BLaER1 (cell line): ENCODE measurements around the gene ITGB4.

ENCODE experiments used
- H3K27ac ChIP-seq: shearing (Covaris generic); formaldehyde crosslinking; 2 replicates; pipeline ENCODE4 v1.8.1; 2022
- H3K27me3 ChIP-seq: shearing (Covaris generic); formaldehyde crosslinking; 2 replicates; pipeline ENCODE4 v1.8.1; 2022
- H3K36me3 ChIP-seq: shearing (Covaris generic); formaldehyde crosslinking; 2 replicates; pipeline ENCODE4 v1.8.1; 2022
- H3K4me1 ChIP-seq: shearing (Covaris generic); formaldehyde crosslinking; 2 replicates; pipeline ENCODE4 v1.8.1; 2022
- H3K4me2 ChIP-seq: shearing (Covaris generic); formaldehyde crosslinking; 2 replicates; pipeline ENCODE4 v1.8.1; 2022
- H3K4me3 ChIP-seq: shearing (Covaris generic); formaldehyde crosslinking; 2 replicates; pipeline ENCODE4 v1.8.1; 2022
- H3K9ac ChIP-seq: shearing (Covaris generic); formaldehyde crosslinking; 2 replicates; pipeline ENCODE4 v1.8.1; 2022
- H3K9me3 ChIP-seq: shearing (Covaris generic); formaldehyde crosslinking; 2 replicates; pipeline ENCODE4 v1.8.1; 2022
- H4K20me1 ChIP-seq: shearing (Covaris generic); formaldehyde crosslinking; 2 replicates; pipeline ENCODE4 v1.8.1; 2022
- Cebpa-rat ChIP-seq: shearing (Covaris generic); IDR thresholded peaks from 2 replicates; pipeline ENCODE4 v1.8.1; 2022

ITGB4 gene

DNA sequence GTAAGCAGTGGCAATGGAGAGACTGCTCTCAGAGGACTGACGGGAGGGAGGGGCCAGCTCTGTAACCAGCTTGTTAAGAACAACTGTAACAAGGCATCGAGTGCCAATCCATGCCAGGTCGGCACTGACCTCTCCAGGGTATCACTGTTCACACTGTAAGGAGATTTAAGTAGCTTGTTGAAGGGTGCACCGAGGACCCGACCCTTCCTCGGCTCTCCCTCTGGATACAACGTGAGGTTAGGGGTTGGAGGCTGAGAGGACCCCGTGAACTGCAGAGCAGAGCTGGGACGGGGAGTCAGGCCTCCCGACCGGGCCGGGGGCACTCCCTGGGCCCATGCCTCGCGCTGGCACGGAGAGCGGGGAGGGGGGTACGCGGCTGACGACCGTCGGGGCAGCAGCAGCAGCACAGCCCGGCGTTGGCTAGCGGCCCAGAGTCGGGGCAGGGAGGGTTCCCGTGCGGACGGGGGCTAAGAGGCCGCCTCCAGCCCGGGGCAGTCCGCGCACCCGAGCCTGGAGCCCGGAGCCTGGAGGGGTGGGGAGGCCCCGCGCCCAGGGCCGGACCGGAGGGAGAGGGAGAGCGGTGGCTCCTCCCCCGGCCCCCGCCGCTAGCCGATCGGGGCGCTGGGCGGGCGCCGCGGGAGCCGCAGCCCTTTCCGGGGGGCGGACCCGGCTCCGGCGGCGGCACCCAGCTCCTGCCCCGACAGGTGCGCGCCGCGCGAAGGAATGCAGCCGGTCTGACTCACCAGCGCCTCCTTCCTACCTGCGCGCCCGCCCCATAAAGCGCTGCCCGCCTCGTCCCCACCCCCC is at the start of gene ITGB4:
Gene ITGB4, plus strand, starts transcription at position 804 of the 807 bp plus-strand sequence. CDS start 3,245 bp downstream, outside the sequence.
- H3K27ac ChIP-seq: no peak within 1 kb of the TSS
- peaks cover 29% of the 10 kb centered on the region for H3K4me1 ChIP-seq
- peaks cover 43% of the 10 kb centered on the region for H3K27me3 ChIP-seq
- H3K9ac ChIP-seq: peak within 1 kb of the TSS; percentile 65
- H3K4me3 ChIP-seq: peak within 1 kb of the TSS; percentile 65
- peak within 1 kb of the TSS; percentile 92 for H3K4me2 ChIP-seq
- H4K20me1 ChIP-seq: peaks cover 4% of the 10 kb centered on the region; the same call in 1 of the 2 replicates
- H3K9me3 ChIP-seq: no peaks in the 10 kb centered on the region
- no peaks in the 10 kb centered on the region for H3K36me3 ChIP-seq
- TF ChIP-seq Cebpa-rat: no peak

DNA sequence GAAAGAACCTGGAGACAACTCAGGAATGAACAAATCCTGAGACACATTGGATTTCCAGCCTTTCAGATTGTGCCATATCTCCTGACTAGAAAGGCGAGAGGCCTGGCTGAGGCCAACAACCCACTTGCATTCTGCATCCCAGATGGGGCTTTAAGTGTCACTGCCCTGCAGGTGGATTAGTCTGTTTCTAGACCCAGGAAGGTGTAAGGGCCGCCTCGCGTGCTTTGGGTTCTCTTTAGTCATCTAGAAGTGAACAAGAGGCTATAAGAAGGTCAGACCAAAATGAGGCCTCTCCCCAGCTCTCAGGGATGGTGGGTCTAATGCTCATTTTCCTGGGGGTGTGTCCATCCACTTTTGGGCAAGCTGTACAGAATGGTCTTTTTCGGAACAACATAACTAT is 49.2 kb upstream of the ITGB4 start:
- no peak overlapping the region for H3K9ac ChIP-seq
- peaks cover 31% of the 10 kb centered on the region for H4K20me1 ChIP-seq
- H3K27me3 ChIP-seq: no peaks in the 10 kb centered on the region
- no peak overlapping the region for H3K4me3 ChIP-seq
- TF ChIP-seq Cebpa-rat: no peak
- no peak overlapping the region for H3K27ac ChIP-seq
- peaks cover 18% of the 10 kb centered on the region for H3K4me1 ChIP-seq
- peaks cover 77% of the 10 kb centered on the region for H3K36me3 ChIP-seq
- no peaks in the 10 kb centered on the region for H3K9me3 ChIP-seq
- no peak overlapping the region for H3K4me2 ChIP-seq

GRCh38 chr17:75673487-75673886 is 47.8 kb upstream of the ITGB4 start:
- TF ChIP-seq Cebpa-rat: no peak
- no peaks in the 10 kb centered on the region for H3K9me3 ChIP-seq
- H3K4me2 ChIP-seq: no peak overlapping the region
- peaks cover 86% of the 10 kb centered on the region for H3K36me3 ChIP-seq
- H3K27me3 ChIP-seq: no peaks in the 10 kb centered on the region
- H3K27ac ChIP-seq: no peak overlapping the region
- peaks cover 11% of the 10 kb centered on the region for H3K4me1 ChIP-seq
- no peak overlapping the region for H3K4me3 ChIP-seq
- peaks cover 31% of the 10 kb centered on the region for H4K20me1 ChIP-seq
- H3K9ac ChIP-seq: no peak overlapping the region

DNA sequence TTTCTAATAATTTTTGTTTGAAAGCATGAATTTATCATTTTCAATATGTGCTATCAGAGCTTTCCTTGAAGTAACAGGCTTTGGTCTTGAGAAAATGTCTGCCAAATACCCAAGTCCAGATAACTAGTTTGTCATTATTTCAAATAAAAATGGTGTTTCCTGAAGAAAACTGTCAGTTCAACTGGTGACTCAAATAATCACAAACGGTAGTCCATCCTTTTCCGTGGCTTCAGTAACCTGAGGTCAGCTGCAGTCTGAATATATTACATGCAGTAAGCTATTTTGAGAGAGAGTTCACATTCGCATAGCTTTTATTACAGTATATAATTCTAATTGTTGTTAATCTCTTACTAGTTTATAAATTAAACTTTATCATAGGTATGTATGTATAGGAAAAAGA is 44.8 kb upstream of the ITGB4 start:
- H3K4me3 ChIP-seq: no peak overlapping the region
- H3K36me3 ChIP-seq: peaks cover 86% of the 10 kb centered on the region
- no peaks in the 10 kb centered on the region for H3K27me3 ChIP-seq
- no peaks in the 10 kb centered on the region for H3K9me3 ChIP-seq
- no peak for TF ChIP-seq Cebpa-rat
- no peak overlapping the region for H3K27ac ChIP-seq
- H3K4me2 ChIP-seq: no peak overlapping the region
- H3K9ac ChIP-seq: no peak overlapping the region
- peaks cover 31% of the 10 kb centered on the region for H4K20me1 ChIP-seq
- peaks cover 7% of the 10 kb centered on the region; the same call in 1 of the 2 replicates for H3K4me1 ChIP-seq

GRCh38 chr17:75679706-75680211 is 41.5 kb upstream of the ITGB4 start:
- Histone ChIP-seq H4K20me1 (0 out of 2 replicates have a peak, but pooled peaks cover 24% of the 10 kb centered on the region), H3K4me2 (no peak overlapping the region), H3K4me1 (peaks cover 19% of the 10 kb centered on the region), H3K36me3 (peaks cover 78% of the 10 kb centered on the region), H3K27me3 (no peaks in the 10 kb centered on the region), H3K27ac (no peak overlapping the region), H3K9me3 (no peaks in the 10 kb centered on the region), H3K4me3 (no peak overlapping the region), H3K9ac (no peak overlapping the region)
- TF ChIP-seq Cebpa-rat: no peak

DNA sequence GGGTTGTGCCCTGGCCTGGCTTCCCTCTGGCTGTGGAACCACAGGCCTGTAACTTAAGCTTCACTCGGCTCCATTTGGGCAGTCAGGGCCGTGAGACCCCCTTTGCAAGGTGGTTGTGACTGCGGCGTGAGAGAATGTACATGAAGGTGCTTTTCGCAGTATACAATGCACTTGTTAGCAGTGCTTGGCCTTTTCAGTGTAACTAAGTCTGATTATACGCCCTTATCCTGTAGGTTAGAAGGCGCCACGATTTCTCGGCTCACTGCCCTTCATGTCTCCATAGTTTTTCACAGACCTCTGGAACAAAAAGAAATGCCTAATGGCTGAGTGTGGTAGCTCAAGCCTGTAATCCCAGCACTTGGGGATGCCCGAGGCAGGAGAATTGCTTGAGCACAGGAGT is 40.8 kb upstream of the ITGB4 start:
- TF ChIP-seq Cebpa-rat: no peak
- Histone ChIP-seq H3K9me3 (no peaks in the 10 kb centered on the region), H4K20me1 (0 out of 2 replicates have a peak, but pooled peaks cover 24% of the 10 kb centered on the region), H3K4me2 (no peak overlapping the region), H3K27me3 (no peaks in the 10 kb centered on the region), H3K36me3 (peaks cover 77% of the 10 kb centered on the region), H3K27ac (0 out of 2 replicates have a peak overlapping the region, but pooled peaks have one; percentile 7), H3K9ac (no peak overlapping the region), H3K4me1 (peaks cover 25% of the 10 kb centered on the region), H3K4me3 (no peak overlapping the region)

- H3K4me3 ChIP-seq: no peak overlapping the region
- no peak overlapping the region for H3K9ac ChIP-seq
- H3K9me3 ChIP-seq: no peaks in the 10 kb centered on the region
- H3K27ac ChIP-seq: no peak overlapping the region
- H3K36me3 ChIP-seq: peaks cover 69% of the 10 kb centered on the region
- H3K4me2 ChIP-seq: no peak overlapping the region
- TF ChIP-seq Cebpa-rat: no peak
- peaks cover 33% of the 10 kb centered on the region for H3K4me1 ChIP-seq
- no peaks in the 10 kb centered on the region for H3K27me3 ChIP-seq
- H4K20me1 ChIP-seq: 0 out of 2 replicates have a peak, but pooled peaks cover 24% of the 10 kb centered on the region
Measured at GRCh38 chr17:75681289-75681688, 40.0 kb upstream of the ITGB4 start.

DNA sequence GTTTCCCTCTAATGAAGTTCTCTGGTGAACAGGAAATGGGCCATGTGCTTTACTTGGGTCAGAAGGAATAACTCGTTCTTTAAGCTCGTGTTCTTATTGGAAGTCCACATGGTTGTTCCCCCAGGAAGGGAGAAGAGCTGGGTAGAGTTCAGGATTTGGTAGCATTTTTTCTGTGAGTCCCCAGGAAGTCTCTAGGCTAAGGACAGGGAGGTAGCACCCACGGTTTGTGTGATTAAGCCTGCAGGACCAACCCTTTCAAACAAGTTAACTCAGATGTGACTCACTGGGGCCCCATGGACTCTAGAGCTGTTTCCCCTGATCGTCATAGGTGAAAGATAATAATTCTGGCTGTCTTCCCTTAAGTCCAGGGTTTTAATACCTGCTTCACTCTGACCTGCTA is 37.7 kb upstream of the ITGB4 start:
- Histone ChIP-seq H3K9me3 (no peaks in the 10 kb centered on the region), H3K9ac (no peak overlapping the region), H4K20me1 (0 out of 2 replicates have a peak, but pooled peaks cover 24% of the 10 kb centered on the region), H3K27ac (0 out of 2 replicates have a peak overlapping the region, but pooled peaks have one; percentile 89), H3K36me3 (peaks cover 50% of the 10 kb centered on the region), H3K4me1 (peaks cover 56% of the 10 kb centered on the region), H3K4me3 (no peak overlapping the region), H3K4me2 (peak overlapping the region; percentile 85), H3K27me3 (no peaks in the 10 kb centered on the region)
- no peak for TF ChIP-seq Cebpa-rat

DNA sequence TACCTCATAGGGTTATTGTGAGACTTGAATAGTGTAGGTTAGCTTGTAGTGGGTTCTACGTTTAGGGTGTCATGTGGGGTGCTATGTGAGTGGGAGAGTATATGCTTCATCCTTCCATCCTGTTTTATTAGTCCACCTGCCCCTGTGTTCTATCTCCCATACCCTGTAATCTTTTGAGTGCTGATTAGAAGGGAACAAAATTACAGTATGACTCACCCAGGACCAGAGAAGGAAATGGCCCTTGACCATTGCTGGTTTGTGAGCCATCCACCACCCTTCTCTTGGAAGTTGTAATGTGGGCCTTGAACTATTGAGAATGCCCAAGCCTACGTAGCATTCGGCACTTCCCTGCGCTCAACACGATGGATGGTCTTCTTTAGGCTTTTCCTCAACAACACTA is 37.0 kb upstream of the ITGB4 start:
- H4K20me1 ChIP-seq: 0 out of 2 replicates have a peak, but pooled peaks cover 24% of the 10 kb centered on the region
- no peaks in the 10 kb centered on the region for H3K27me3 ChIP-seq
- H3K4me2 ChIP-seq: peak overlapping the region; percentile 85
- no peak for TF ChIP-seq Cebpa-rat
- peaks cover 43% of the 10 kb centered on the region for H3K36me3 ChIP-seq
- H3K9me3 ChIP-seq: no peaks in the 10 kb centered on the region
- peak overlapping the region; percentile 89 for H3K27ac ChIP-seq
- no peak overlapping the region for H3K4me3 ChIP-seq
- peak overlapping the region; percentile 75; the same call in 1 of the 2 replicates for H3K9ac ChIP-seq
- H3K4me1 ChIP-seq: peaks cover 62% of the 10 kb centered on the region

GRCh38 chr17:75684924-75685323 is 36.3 kb upstream of the ITGB4 start:
- H4K20me1 ChIP-seq: 0 out of 2 replicates have a peak, but pooled peaks cover 17% of the 10 kb centered on the region
- peaks cover 66% of the 10 kb centered on the region for H3K4me1 ChIP-seq
- peak overlapping the region; percentile 89 for H3K27ac ChIP-seq
- no peak overlapping the region for H3K4me3 ChIP-seq
- no peaks in the 10 kb centered on the region for H3K27me3 ChIP-seq
- no peak for TF ChIP-seq Cebpa-rat
- H3K4me2 ChIP-seq: peak overlapping the region; percentile 85
- no peaks in the 10 kb centered on the region for H3K9me3 ChIP-seq
- peaks cover 36% of the 10 kb centered on the region for H3K36me3 ChIP-seq
- peak overlapping the region; percentile 75; the same call in 1 of the 2 replicates for H3K9ac ChIP-seq
